Measurements from ENCODE around the gene GJC2.

The GJC2 gene

DNA sequence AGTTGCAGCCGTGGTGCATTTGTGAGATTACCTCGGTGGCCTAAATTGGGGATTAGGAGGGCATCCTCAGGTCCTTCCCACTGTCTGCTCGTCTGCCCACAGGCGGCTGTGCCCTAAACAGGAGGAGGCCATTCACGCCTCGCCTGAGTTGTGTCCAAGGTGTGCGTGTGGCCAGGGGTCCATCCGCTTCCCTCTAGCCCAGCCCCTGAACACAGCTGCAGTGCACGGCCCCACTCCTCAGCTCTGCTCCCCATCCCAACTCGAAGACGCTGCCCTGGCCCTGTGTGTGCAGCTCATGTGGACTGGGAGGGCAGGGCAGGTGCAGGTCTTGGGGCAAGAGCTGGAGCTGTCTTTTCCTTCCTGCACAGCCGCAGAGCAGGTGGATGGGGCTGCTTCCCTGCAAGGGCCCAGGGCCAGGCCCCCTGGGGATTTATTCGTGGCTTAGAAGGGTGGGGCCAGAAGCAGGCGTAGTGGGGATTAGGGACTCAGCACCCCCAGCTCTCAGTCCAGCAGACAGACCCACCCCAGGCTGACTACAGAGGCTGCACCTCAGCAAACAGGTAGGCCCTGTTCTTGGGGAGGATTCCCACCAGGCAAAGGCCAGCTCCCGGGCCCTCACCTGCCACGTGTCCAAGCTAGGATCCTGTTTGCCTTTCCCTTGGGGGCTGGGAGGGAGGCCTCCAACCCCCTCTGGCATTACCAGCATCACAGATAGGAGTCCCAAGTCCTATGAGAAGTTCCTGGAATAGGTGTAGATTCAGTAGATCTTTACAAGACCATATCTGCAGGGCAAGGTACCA lies 5.3 kb upstream of the GJC2 start:
- no peak for DNase-seq (ENCODE audit: low read depth in 4 of 4, low spot score in 1 of 4)

DNA sequence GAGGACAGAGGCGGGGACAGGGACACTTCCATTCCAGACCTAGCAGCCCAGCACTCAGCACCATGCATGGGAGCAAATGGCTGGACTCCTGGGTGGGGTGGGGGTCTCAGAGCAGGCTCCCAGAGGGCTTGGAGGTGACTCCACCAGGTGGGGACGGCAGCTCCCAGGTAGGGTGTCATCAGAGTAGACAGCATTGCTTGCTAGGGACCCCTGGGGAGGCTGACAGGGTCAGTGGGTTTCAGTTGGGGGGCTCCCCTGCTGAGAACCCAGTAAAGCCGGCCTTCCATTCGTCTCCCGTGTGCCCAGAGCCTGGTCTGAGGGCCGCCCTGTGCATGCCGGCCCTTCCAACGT lies 4.8 kb upstream of the GJC2 start:
- DNase-seq (ENCODE audit: low read depth in 4 of 4, low spot score in 1 of 4): no peak

DNA sequence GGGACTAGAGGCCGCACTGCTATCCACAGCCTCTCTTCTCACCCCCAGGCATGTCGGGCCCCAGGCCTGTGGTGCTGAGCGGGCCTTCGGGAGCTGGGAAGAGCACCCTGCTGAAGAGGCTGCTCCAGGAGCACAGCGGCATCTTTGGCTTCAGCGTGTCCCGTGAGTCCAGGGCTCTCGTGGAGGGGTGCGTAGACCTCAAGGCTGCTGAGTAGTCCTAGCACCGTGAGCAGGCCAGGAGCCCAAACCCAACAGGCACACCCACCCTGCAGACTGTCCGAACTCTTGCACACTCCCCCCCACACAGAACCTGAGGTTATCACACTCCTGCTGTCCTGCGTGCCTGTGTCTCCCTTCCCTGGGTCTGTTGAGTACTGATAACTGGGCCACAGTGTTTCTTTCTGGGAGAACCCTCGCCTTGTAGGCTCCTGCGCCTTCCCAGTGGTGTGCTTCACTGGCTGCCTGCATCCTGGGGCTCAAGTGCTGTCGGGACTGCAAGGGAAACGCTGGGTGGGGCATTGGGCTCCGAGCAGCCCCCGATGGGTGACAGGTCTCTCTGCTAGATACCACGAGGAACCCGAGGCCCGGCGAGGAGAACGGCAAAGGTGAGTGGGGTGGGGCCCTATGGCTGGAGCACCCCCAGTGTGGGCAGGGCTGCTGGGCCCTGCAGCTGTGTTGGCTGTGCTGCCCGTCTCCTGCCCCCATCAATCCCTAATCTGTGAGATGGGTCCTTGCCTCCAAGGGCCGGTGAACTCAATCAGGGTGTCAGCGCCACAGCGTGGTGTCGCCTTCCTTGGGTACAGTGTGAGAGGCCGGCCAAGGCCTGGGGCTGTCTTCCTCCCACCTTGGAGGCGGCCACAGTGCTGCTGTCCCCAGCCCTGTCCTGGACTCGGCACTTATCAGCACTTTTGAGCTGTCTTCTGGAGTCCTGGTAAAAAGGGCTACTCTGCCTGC lies 4.0 kb upstream of the GJC2 start:
- no peak for DNase-seq (ENCODE audit: low read depth in 4 of 4, low spot score in 1 of 4)

DNA sequence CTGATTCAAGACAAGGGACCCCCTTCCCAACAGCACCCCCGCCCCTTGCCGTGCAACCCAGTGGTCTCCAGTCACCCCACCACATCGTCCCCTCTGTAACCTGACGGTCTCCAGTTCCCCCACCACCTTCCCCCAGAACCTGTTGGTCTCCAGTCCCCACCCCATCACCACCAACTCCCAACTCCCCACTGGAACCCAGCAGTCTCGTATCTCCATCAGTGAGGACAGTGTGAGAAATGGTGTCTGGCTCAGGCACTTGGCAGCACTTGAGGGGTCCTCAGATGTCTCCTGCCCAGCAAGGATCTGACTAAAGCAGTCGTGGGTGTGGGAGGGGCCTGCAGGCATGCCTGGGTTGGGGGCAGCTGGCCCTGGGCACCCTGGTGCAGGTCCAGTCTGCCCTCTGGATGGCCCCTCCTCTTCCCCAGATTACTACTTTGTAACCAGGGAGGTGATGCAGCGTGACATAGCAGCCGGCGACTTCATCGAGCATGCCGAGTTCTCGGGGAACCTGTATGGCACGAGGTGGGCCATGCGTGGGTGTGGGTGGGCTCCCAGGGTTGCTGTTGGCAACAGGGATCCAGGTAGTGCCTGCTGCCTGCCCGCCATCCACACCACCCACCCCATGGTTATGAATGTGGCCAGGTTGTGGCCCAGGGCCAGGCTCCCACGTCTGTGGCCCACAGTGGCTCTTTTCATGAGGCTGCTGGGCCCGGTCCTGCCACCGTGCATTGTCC lies 3.1 kb upstream of the GJC2 start:
- DNase-seq (ENCODE audit: low read depth in 4 of 4, low spot score in 1 of 4): no peak

- DNase-seq (ENCODE audit: low read depth in 4 of 4, low spot score in 1 of 4): no peak
Observed at GRCh38 chr1:228147151-228147693, 2.5 kb upstream of the GJC2 start.

DNA sequence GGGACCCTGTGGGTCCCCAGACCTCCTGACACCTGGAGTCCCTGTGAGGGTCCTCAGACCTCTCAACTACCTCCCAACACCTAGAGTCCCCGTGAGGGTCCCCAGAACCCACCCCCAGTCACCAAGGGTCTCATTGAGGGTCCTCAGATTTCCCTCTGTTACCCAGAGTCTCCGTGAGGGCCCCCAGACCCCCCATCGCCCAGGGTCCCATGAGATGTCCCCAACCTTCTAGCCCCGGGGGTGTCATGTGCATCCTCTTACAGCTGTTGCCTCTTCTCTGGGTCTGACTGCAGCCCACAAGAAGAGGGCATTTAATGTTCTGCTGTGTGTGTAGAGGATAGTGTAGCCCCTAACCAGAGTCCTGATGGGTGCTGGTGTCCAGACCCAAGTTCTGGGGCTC lies 2.0 kb upstream of the GJC2 start:
- no peak for DNase-seq (ENCODE audit: low read depth in 4 of 4, low spot score in 1 of 4)

DNA sequence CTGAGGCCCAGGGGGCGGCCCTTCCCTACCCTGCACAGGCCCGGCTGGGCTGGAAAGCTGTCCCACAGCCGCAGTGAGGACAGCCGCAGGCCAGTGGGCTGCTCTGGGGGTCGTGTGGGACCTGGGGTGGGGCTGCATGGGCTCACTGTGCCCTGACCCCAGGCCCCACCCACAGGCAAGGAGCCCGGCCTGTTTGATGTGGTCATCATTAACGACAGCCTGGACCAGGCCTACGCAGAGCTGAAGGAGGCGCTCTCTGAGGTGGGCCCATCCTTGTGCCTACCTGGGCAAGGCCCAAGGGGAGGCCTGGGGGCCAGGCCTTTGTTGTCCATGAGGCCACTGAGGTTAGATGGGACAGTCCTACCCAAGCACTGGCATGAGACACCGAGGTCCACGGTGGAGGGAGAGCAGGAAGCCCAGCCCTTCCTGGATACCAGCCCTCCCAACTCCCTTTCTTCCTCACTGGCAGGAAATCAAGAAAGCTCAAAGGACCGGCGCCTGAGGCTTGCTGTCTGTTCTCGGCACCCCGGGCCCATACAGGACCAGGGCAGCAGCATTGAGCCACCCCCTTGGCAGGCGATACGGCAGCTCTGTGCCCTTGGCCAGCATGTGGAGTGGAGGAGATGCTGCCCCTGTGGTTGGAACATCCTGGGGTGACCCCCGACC lies 1.4 kb upstream of the GJC2 start:
- DNase-seq (ENCODE audit: low read depth in 4 of 4, low spot score in 1 of 4): no peak

- no peak for DNase-seq (ENCODE audit: low read depth in 4 of 4, low spot score in 1 of 4)
Observed at GRCh38 chr1:228148935-228149405, 760 bp upstream of the GJC2 start.

- DNase-seq (ENCODE audit: low read depth in 4 of 4, low spot score in 1 of 4): no peak
Observed at GRCh38 chr1:228150120-228150460, 360 bp downstream of the GJC2 start.

- DNase-seq (ENCODE audit: low read depth in 4 of 4, low spot score in 1 of 4): no peak
Observed at GRCh38 chr1:228150461-228151179, 890 bp downstream of the GJC2 start.

GRCh38 chr1:228151180-228151925 lies 1.6 kb downstream of the GJC2 start:
- no peak for DNase-seq (ENCODE audit: low read depth in 4 of 4, low spot score in 1 of 4)

DNA sequence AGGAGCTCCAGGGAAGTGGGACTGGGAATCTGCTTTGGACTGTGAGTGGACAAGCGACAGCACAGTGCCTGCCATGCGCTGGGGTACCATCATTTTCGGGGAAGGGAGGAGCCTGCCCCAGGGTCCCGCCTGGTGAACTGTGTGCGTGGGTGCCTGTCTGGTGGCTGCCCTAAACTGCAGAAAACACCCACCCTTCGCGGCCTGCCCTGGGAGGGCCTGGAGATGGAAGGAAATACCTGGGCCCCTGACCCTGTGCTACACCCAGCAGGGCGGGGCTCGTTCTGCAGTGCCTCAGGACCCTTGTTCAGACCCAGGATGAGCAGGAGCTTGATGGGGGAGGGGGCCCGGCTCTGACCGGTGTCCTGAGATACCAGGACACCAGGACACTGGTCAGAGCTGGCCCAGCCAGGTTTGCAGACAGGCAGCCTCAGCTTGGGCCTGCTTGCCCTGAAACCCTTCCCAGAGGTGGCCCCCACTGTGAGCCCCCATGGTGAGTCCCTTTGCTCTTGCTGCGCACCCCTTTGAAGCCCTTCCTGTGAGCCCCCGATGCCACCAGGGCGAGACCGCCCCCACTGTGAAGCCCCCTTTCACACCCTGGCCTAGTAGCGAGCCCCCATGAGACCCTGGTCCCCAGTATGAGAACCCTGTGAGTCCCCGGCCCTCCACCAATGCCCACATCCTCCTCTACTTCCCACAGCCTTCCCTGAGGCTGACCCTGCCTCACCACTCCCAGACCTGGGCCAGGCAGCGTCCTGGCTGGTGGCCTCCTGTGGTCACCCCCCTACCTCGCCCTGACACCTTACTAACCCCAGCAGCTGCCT lies 2.6 kb downstream of the GJC2 start:
- no peak for DNase-seq (ENCODE audit: low read depth in 4 of 4, low spot score in 1 of 4)

GRCh38 chr1:228152918-228153258 lies 3.2 kb downstream of the GJC2 start:
- no peak for DNase-seq (ENCODE audit: low read depth in 4 of 4, low spot score in 1 of 4)

DNA sequence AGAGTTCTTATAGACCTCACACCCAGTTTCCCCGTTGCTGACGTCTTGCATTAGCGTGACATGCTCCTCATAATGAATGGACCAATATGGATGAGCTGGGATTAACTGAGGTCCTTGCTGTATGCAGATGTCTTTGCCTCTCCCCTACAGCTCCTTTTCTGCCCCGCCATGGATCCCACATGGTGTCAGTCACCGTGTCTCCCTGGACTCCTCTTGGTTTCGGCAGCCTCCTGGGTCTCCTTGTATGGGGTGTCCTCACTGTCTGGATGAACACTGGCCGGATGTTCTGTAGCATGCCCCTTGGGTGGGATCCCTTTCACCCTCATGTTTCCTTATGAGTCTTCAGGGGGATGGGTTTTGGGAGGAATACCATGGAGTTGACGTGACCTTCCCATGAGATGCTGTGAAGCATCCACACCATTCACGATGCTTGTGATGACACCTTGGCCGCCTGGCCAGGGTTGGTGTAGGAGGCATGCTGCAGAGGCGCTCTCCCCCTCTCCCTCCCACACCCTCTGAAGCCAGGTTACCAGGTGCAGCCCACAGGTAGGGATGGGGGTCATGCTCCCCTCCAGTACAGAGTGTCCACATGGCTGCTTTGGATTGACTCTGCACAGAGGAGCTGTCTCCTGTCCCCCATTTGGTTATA lies 4.4 kb downstream of the GJC2 start:
- DNase-seq (ENCODE audit: low read depth in 4 of 4, low spot score in 1 of 4): no peak

- DNase-seq (ENCODE audit: low read depth in 4 of 4, low spot score in 1 of 4): no peak
Observed at GRCh38 chr1:228154670-228155571, 5.2 kb downstream of the GJC2 start.

DNA sequence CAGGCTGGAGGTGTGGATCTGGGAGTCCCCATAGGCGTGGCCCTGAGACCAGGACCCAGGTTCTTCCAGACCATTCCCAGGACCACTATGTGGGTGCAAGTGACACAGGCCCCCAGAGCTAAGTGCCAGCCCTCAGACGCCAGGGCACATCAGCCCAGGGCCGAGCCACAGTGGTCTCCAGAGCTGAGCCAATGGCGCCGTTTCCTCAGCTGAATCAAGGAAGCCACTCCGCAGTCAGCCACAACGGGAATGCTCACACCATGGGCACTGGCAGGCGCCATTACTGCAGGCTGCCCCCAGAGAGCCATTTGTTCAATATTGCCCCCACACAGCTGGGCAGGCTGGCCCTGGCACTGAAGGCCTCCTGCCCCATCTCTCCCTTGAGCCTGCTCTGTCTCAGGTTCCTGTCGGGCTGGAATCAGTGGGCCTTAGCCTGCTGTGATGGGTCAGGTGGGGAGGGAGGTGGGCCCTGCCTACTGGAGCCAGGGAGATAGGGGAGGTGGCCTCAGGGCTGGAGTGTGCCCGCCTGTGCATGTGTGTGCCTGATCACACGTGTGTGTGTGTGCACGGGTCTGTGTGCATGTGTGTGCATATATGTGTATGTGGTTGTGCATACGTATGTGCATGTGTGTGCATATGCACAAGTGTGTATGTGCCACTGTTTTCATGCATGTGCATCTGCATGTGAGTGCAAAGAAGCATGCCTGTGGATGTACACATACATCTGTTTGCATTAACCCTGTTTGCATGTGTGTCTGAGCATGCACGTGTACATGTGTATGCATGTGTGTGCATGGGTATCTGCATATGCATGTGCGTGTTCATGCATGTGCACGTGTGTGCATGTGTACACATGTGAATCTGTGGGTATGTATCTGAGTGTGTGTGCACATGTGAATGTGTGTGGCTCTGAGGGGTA lies 6.1 kb downstream of the GJC2 start:
- DNase-seq (ENCODE audit: low read depth in 4 of 4, low spot score in 1 of 4): no peak
